Measurements from ENCODE around the gene IMMP2L.

Gene IMMP2L

GRCh38 chr7:111138193-111138569, 424.1 kb downstream of the IMMP2L start:
- peak; percentile 3 to 23 for DNase-seq

GRCh38 chr7:111137296-111138192, 424.7 kb downstream of the IMMP2L start:
- peak in 1 of 2 donors; percentile 7 for DNase-seq

GRCh38 chr7:111132833-111133232, 429.5 kb downstream of the IMMP2L start:
- DNase-seq = no peak

GRCh38 chr7:111129435-111129834, 432.9 kb downstream of the IMMP2L start:
- no peak for DNase-seq

- no peak for DNase-seq
Measured at GRCh38 chr7:111126987-111127386, 435.3 kb downstream of the IMMP2L start.

- DNase-seq = no peak
Measured at GRCh38 chr7:111115966-111116365, 446.3 kb downstream of the IMMP2L start.

GRCh38 chr7:111113263-111114017, 448.9 kb downstream of the IMMP2L start:
- no peak for DNase-seq

- no peak for DNase-seq
Measured at GRCh38 chr7:111112439-111112838, 449.9 kb downstream of the IMMP2L start.

GRCh38 chr7:111108496-111108895, 453.8 kb downstream of the IMMP2L start:
- DNase-seq = no peak

GRCh38 chr7:111108000-111108399, 454.3 kb downstream of the IMMP2L start:
- no peak for DNase-seq

- no peak for DNase-seq
Measured at GRCh38 chr7:111107579-111107978, 454.7 kb downstream of the IMMP2L start.

GRCh38 chr7:111105269-111105668, 457.0 kb downstream of the IMMP2L start:
- DNase-seq = no peak

- no peak for DNase-seq
Measured at GRCh38 chr7:111104710-111105109, 457.6 kb downstream of the IMMP2L start.

GRCh38 chr7:111103678-111104274, 458.5 kb downstream of the IMMP2L start:
- no peak for DNase-seq

- DNase-seq = no peak
Measured at GRCh38 chr7:111103136-111103535, 459.2 kb downstream of the IMMP2L start.

- DNase-seq = no peak
Measured at GRCh38 chr7:111101856-111102646, 460.2 kb downstream of the IMMP2L start.

GRCh38 chr7:111098926-111099250, 463.4 kb downstream of the IMMP2L start:
- DNase-seq = no peak

- DNase-seq = peak in 1 of 2 donors; percentile 12
Measured at GRCh38 chr7:111098011-111098925, 464.0 kb downstream of the IMMP2L start.

GRCh38 chr7:111096997-111097396, 465.3 kb downstream of the IMMP2L start:
- DNase-seq = no peak

GRCh38 chr7:111094419-111094818, 467.9 kb downstream of the IMMP2L start:
- DNase-seq = no peak

- DNase-seq = no peak
Measured at GRCh38 chr7:111093496-111093895, 468.8 kb downstream of the IMMP2L start.

Data from bone marrow (tissue), 2 donors.